ENCODE measurements around the gene NUP93.

The NUP93 gene

GRCh38 chr16:56742030-56742984, 12.4 kb downstream of the NUP93 start:
- no peaks in the 10 kb centered on the region for H3K27me3 Mint-ChIP-seq
- intact Hi-C loops (cut with micrococcal nuclease): no loop called here
- no peaks in the 10 kb centered on the region for H3K9me3 Mint-ChIP-seq
- H3K36me3 Mint-ChIP-seq (ENCODE audit: low read depth): peaks cover 6% of the 10 kb centered on the region
- H3K4me3 Mint-ChIP-seq: no peak overlapping the region
- H3K4me1 Mint-ChIP-seq (ENCODE audit: low read depth): peaks cover 19% of the 10 kb centered on the region
- H3K27ac Mint-ChIP-seq: no peak overlapping the region

GRCh38 chr16:56743840-56744239, 13.9 kb downstream of the NUP93 start:
- Mint-ChIP-seq H3K4me3 (no peak overlapping the region), H3K27me3 (no peaks in the 10 kb centered on the region), H3K27ac (no peak overlapping the region), H3K9me3 (no peaks in the 10 kb centered on the region), H3K36me3 (ENCODE audit: low read depth) (peaks cover 10% of the 10 kb centered on the region), H3K4me1 (ENCODE audit: low read depth) (peaks cover 23% of the 10 kb centered on the region)
- intact Hi-C loops (cut with micrococcal nuclease): no loop called here

- intact Hi-C loops (cut with micrococcal nuclease): no loop called here
- Mint-ChIP-seq H3K27me3 (no peaks in the 10 kb centered on the region), H3K36me3 (ENCODE audit: low read depth) (peaks cover 18% of the 10 kb centered on the region), H3K9me3 (no peaks in the 10 kb centered on the region), H3K4me1 (ENCODE audit: low read depth) (peaks cover 35% of the 10 kb centered on the region), H3K4me3 (no peak overlapping the region), H3K27ac (no peak overlapping the region)
Measured at GRCh38 chr16:56744996-56745640, 15.2 kb downstream of the NUP93 start.

- Mint-ChIP-seq H3K27ac (no peak overlapping the region), H3K27me3 (no peaks in the 10 kb centered on the region), H3K4me1 (ENCODE audit: low read depth) (peaks cover 35% of the 10 kb centered on the region), H3K9me3 (no peaks in the 10 kb centered on the region), H3K36me3 (ENCODE audit: low read depth) (peaks cover 30% of the 10 kb centered on the region), H3K4me3 (no peak overlapping the region)
- intact Hi-C loops (cut with micrococcal nuclease): no loop called here
Measured at GRCh38 chr16:56747486-56748045, 17.6 kb downstream of the NUP93 start.

GRCh38 chr16:56748191-56748590, 18.3 kb downstream of the NUP93 start:
- no peak overlapping the region for H3K4me3 Mint-ChIP-seq
- intact Hi-C loops (cut with micrococcal nuclease): no loop called here
- H3K9me3 Mint-ChIP-seq: no peaks in the 10 kb centered on the region
- no peak overlapping the region for H3K27ac Mint-ChIP-seq
- H3K4me1 Mint-ChIP-seq (ENCODE audit: low read depth): peaks cover 35% of the 10 kb centered on the region
- peaks cover 33% of the 10 kb centered on the region for H3K36me3 Mint-ChIP-seq (ENCODE audit: low read depth)
- no peaks in the 10 kb centered on the region for H3K27me3 Mint-ChIP-seq

GRCh38 chr16:56748826-56749225, 18.9 kb downstream of the NUP93 start:
- Mint-ChIP-seq H3K9me3 (peaks cover 6% of the 10 kb centered on the region), H3K27ac (no peak overlapping the region), H3K4me1 (ENCODE audit: low read depth) (peaks cover 30% of the 10 kb centered on the region), H3K36me3 (ENCODE audit: low read depth) (peaks cover 39% of the 10 kb centered on the region), H3K27me3 (no peaks in the 10 kb centered on the region), H3K4me3 (no peak overlapping the region)
- intact Hi-C loops (cut with micrococcal nuclease): no loop called here

- peaks cover 14% of the 10 kb centered on the region for H3K9me3 Mint-ChIP-seq
- H3K27ac Mint-ChIP-seq: peak overlapping the region; percentile 12
- no peak overlapping the region for H3K4me3 Mint-ChIP-seq
- H3K36me3 Mint-ChIP-seq (ENCODE audit: low read depth): peaks cover 46% of the 10 kb centered on the region
- intact Hi-C loops (cut with micrococcal nuclease): no loop called here
- peaks cover 24% of the 10 kb centered on the region for H3K4me1 Mint-ChIP-seq (ENCODE audit: low read depth)
- no peaks in the 10 kb centered on the region for H3K27me3 Mint-ChIP-seq
Measured at GRCh38 chr16:56749672-56750491, 20.0 kb downstream of the NUP93 start.

- H3K4me1 Mint-ChIP-seq (ENCODE audit: low read depth): peaks cover 16% of the 10 kb centered on the region
- H3K27me3 Mint-ChIP-seq: no peaks in the 10 kb centered on the region
- no peak overlapping the region for H3K27ac Mint-ChIP-seq
- no peak overlapping the region for H3K4me3 Mint-ChIP-seq
- H3K36me3 Mint-ChIP-seq (ENCODE audit: low read depth): peaks cover 49% of the 10 kb centered on the region
- H3K9me3 Mint-ChIP-seq: peaks cover 14% of the 10 kb centered on the region
- intact Hi-C loops (cut with micrococcal nuclease): no loop called here
Measured at GRCh38 chr16:56753410-56753809, 23.5 kb downstream of the NUP93 start.

GRCh38 chr16:56755038-56755437, 25.1 kb downstream of the NUP93 start:
- Mint-ChIP-seq H3K27ac (no peak overlapping the region), H3K9me3 (peaks cover 14% of the 10 kb centered on the region), H3K4me3 (no peak overlapping the region), H3K27me3 (no peaks in the 10 kb centered on the region), H3K36me3 (ENCODE audit: low read depth) (peaks cover 54% of the 10 kb centered on the region), H3K4me1 (ENCODE audit: low read depth) (peaks cover under 1% of the 10 kb centered on the region)
- intact Hi-C loops (cut with micrococcal nuclease): no loop called here

GRCh38 chr16:56758432-56758831, 28.5 kb downstream of the NUP93 start:
- intact Hi-C loops (cut with micrococcal nuclease): no loop called here
- Mint-ChIP-seq H3K9me3 (peaks cover 12% of the 10 kb centered on the region), H3K4me3 (no peak overlapping the region), H3K27ac (no peak overlapping the region), H3K4me1 (ENCODE audit: low read depth) (peaks cover 9% of the 10 kb centered on the region), H3K27me3 (no peaks in the 10 kb centered on the region), H3K36me3 (ENCODE audit: low read depth) (peaks cover 56% of the 10 kb centered on the region)

GRCh38 chr16:56758930-56759329, 29.0 kb downstream of the NUP93 start:
- H3K27me3 Mint-ChIP-seq: no peaks in the 10 kb centered on the region
- intact Hi-C loops (cut with micrococcal nuclease): no loop called here
- no peak overlapping the region for H3K27ac Mint-ChIP-seq
- H3K4me3 Mint-ChIP-seq: no peak overlapping the region
- peaks cover 13% of the 10 kb centered on the region for H3K4me1 Mint-ChIP-seq (ENCODE audit: low read depth)
- peaks cover 51% of the 10 kb centered on the region for H3K36me3 Mint-ChIP-seq (ENCODE audit: low read depth)
- peaks cover 7% of the 10 kb centered on the region for H3K9me3 Mint-ChIP-seq

GRCh38 chr16:56763291-56763916, 33.5 kb downstream of the NUP93 start:
- Mint-ChIP-seq H3K36me3 (ENCODE audit: low read depth) (peaks cover 42% of the 10 kb centered on the region), H3K27me3 (no peaks in the 10 kb centered on the region), H3K4me1 (ENCODE audit: low read depth) (peaks cover 25% of the 10 kb centered on the region), H3K4me3 (no peak overlapping the region), H3K9me3 (no peaks in the 10 kb centered on the region), H3K27ac (no peak overlapping the region)
- intact Hi-C loops (cut with micrococcal nuclease): no loop called here

- no peaks in the 10 kb centered on the region for H3K27me3 Mint-ChIP-seq
- intact Hi-C loops (cut with micrococcal nuclease): no loop called here
- no peak overlapping the region for H3K4me3 Mint-ChIP-seq
- no peak overlapping the region for H3K27ac Mint-ChIP-seq
- H3K4me1 Mint-ChIP-seq (ENCODE audit: low read depth): peaks cover 25% of the 10 kb centered on the region
- H3K9me3 Mint-ChIP-seq: no peaks in the 10 kb centered on the region
- H3K36me3 Mint-ChIP-seq (ENCODE audit: low read depth): peaks cover 28% of the 10 kb centered on the region
Measured at GRCh38 chr16:56764835-56765234, 34.9 kb downstream of the NUP93 start.

All from dendritic cell treated with granulocyte-macrophage colony-stimulating factor and Interleukin-4, amounts not matched to agents 40 ng/mL and 50 ng/mL, for 4 days (primary cell).